GM21447 (cell line): ENCODE results near the gene TRAPPC5.

Experiments
- ATAC-seq: cut with Tn5 transposase; IDR thresholded peaks from one replicate; pipeline ENCODE4 v1.9.1; 2021; ENCODE audit not compliant: unreplicated experiment

Gene TRAPPC5

DNA sequence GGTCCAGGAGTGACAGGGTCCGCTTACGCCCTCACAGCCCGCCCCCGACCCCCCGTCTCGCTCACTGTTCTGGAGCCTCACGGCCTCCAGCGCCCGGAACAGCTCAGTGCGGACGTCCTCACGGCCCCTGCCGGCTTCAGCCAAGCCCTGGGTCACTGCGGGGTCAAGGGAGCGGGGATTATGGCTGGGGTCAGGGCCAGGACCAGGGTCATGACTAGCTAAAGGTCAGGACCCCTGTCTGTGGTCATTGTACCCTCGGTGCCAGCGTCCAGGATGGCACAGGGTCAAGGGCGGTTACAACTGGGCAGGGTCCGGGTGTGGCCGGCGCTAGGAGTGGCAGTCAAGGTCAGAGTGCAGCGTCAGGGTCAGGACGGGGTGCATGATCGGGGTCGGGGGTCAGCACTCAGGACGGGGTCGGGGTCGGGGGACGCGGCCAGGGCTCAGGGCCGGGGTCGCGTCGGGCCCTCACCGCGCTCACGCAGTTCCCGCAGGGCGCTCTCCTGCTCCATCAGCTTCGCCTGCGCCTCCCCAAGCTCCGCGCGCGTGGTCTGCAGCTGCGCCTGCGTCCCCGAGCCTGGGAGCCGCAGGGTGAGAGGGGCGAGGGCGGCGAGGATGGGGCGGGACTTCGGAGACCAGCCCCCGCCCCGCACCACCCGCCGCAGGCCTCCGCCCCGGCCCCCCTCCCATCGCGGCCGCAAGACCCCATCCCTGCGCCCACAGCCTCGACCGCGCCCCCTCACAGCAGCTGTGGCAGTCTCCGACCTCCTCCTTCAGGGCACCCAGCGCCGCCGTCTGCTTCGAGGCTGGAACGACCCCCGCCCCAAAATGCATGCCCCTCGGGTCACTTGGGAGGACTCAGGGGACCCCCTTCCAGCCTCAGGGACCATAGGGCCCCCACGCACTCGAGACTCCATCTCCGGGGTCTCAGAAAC, 49.9 kb downstream of the TRAPPC5 start:
- ATAC-seq = no peak

DNA sequence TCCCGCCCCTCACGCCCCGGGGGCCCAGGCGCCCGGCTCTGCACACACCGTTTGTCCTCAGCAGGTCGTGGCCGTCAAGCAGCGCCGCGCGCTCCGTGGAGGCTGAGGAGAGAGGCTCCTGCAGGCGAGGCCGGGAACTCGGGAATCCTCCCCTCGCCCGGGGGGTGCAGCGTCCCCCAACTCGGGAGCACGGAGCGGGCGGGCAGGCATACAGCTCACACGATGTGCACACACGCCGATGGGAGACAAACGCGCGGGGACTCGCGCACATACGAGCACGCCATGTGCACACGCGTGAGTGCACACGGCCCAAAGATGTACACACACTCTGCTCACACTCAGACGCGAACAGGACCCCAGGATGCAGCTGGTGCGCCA, 50.6 kb downstream of the TRAPPC5 start:
- no peak for ATAC-seq

DNA sequence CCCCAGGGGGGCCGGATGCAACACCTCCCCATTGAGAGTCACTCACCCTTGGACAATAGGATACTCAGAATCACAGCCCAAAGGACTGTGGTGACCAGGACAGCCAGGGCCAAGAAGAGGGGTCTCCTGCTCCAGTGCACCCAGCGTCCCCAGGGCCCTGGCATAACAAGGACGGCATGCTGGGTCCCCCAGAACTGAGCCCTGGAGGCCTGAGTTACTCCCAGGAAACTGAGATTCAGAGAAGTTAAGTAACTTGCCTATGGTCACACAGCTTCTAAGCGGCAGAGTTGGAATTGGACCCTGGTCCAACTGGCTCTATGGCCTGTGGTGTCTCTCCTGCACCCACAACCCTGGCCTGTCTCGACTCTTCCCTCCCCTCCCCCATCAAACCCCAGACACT, 51.0 kb downstream of the TRAPPC5 start:
- ATAC-seq = no peak

DNA sequence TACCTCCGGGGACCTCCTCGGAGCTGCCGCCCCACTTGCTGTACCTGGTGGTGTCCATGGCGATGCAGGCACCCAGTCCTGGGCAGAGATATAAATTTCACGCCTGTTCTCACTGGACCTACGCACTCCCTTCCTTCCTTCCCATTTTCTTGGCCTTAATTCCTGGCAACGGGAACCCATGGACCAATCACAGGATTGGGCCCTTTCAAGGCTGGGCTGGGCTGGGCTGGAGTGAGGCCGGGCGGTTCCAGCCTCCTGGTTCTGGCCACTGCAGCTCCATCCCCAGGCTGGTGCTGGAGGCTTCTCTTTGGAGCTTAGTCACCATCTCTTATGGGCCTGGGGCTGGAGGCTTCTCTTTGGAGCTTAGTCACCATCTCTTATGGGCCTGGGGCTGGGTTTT, 51.4 kb downstream of the TRAPPC5 start, which contains the start of gene CLEC4G:
CLEC4G (minus strand) TSS at position 66 of the 400 bp plus-strand sequence; CDS start at position 58, 8 bp downstream.
- ATAC-seq = no peak

DNA sequence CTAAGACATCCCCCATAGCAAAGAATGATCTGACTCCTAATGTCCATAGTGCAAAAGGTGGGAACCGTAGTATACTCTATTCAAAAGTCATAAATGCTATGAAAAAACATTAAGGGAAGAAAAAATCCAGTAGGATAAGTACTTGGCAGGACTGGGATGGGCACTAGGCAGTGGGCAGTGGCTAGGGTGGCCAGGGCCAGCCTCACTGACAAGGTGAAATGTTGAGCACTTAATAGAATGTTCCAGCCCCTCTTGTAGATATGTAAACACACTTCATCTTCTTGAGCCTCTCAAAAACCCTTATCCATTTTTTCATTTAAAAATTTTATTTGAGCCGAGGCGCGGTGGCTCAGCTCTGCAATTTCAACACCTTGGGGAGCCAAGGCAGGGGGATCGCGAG, 52.7 kb downstream of the TRAPPC5 start:
- ATAC-seq = no peak

DNA sequence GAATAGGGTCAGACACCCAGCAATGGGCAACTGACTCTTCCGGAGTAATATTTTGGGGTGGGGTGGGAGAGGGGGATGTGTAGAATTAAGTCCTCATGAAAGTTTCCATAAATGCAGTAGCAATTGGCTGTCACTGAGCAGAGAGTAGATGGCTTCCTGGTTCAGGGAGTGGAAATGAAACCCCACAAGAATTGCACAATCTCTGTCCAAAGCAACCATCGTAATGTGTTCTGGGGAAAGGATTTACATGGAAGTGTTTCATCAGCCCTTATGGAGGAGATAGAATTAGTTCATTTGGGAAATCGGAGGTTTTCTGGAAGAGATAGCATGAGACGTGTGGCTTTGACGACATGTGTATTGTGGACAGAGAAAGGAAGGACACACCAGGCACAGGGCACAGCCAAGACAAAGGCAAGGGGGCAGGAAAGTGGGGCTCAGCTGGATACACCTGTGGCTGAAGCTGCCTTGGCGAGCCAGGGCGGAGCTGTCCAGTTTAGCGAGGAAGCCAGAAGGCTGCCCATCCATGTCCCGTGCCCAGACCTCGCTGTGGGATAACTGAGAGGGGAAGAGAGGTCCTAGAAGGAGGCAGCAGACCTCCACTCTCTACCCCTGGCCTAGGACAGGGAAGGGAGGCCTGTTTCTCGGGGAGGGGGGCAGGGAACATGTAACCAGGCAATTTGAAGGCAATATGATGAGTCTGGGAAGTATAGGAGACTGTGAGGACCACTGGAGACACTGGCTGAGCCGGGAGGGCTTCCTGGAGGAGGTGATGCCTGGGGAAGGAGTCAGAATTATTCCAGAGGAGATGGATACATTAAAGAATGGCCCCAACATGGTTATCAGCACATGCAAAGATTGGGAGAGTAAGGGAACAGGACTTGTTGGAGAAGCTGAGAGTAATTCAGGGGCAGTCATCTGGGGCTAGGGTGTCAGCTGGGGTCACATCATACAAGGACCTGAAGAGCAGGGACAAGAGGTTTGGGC, 53.9 kb downstream of the TRAPPC5 start:
- no peak for ATAC-seq

DNA sequence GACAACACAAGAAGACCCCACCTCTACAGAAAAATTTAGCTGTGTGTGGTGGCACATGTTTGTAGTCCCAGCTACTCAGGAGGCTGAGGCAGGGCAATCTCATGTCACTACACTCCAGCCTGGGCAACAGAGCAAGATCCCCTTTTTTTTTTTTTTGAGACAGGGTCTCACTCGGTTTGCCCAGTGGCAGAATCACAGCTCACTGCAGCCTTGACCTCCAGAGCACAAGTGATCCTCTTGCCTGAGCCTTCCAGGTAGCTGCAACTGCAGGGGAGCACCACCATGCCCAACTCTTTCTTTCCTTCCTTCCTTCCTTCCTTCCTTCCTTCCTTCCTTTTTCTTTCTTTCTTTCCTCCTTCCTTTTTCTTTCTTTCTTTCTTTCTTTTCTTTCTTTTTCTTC, 55.5 kb downstream of the TRAPPC5 start:
- ATAC-seq = no peak

DNA sequence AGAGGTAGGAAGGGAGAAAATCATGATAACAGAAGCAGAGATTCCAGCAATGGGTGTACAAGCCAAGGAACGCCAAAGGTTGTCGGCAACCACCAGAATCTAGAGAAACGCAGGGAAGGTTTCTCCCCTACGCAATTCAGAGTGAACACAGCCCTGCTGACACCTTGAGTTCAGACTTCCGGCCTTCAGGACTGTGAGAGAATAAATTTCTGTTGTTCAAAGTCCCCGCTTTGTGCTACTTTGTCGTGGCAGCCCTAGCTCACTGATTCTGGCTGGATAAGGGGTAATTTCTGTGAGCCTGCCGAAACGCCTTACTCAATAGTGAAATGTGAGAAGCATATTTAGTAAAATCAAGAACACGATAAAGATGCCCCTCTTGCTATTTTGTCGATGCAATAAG, 56.6 kb downstream of the TRAPPC5 start:
- no peak for ATAC-seq
